MM.1S (cell line): ENCODE measurements around the gene RAPGEF4.

Source experiments
- DNase-seq: peaks from one replicate; pipeline ENCODE4 v3.0.0-alpha.2; 2015
- H2AFZ ChIP-seq: fragments of 300-600 bp; sonication (generic); 2 replicates; pipeline ENCODE4 v1.6.0; 2016; ENCODE audit warnings: antibody characterized with exemption, low read length
- H3F3A ChIP-seq: fragments of 300-600 bp; sonication (generic); 2 replicates; pipeline ENCODE4 v1.6.1; 2016; ENCODE audit warnings: mild to moderate bottlenecking, antibody characterized with exemption, low read length, moderate library complexity, mixed read lengths; ENCODE audit not compliant: insufficient read depth
- H3K27ac ChIP-seq: fragments of 300-600 bp; sonication (generic); 2 replicates; pipeline ENCODE4 v1.5.1; 2016; ENCODE audit warnings: mild to moderate bottlenecking, low read length
- H3K27me3 ChIP-seq: fragments of 300-600 bp; sonication (generic); replicated peaks from 2 replicates; pipeline ENCODE4 v1.6.0; 2016; ENCODE audit warnings: low read length; ENCODE audit not compliant: insufficient read depth
- H3K36me3 ChIP-seq: fragments of 300-600 bp; sonication (generic); replicated peaks from 2 replicates; pipeline ENCODE4 v1.6.1; 2016; ENCODE audit warnings: mild to moderate bottlenecking, low read length, mixed read lengths; ENCODE audit not compliant: insufficient read depth
- H3K4me1 ChIP-seq: fragments of 300-600 bp; sonication (generic); 2 replicates; pipeline ENCODE4 v1.6.1; 2016; ENCODE audit warnings: low read length, mixed read lengths
- H3K4me2 ChIP-seq: fragments of 300-600 bp; sonication (generic); 2 replicates; pipeline ENCODE4 v1.6.0; 2016; ENCODE audit warnings: low read depth, low read length
- H3K4me3 ChIP-seq: fragments of 300-600 bp; sonication (generic); 2 replicates; pipeline ENCODE4 v1.5.1; 2016; ENCODE audit warnings: low read length, mixed read lengths
- H3K79me2 ChIP-seq: fragments of 300-600 bp; sonication (generic); 2 replicates; pipeline ENCODE4 v1.6.1; 2016; ENCODE audit warnings: mixed run types, low read length, mixed read lengths
- H3K9ac ChIP-seq: fragments of 300-600 bp; sonication (generic); 2 replicates; pipeline ENCODE4 v1.6.1; 2016; ENCODE audit warnings: low read length, mixed read lengths
- H3K9me2 ChIP-seq: fragments of 300-600 bp; sonication (generic); replicated peaks from 2 replicates; pipeline ENCODE4 v1.6.1; 2016; ENCODE audit warnings: mild to moderate bottlenecking, low read length, mixed read lengths; ENCODE audit not compliant: insufficient read depth
- H3K9me3 ChIP-seq: fragments of 300-600 bp; sonication (generic); replicated peaks from 2 replicates; pipeline ENCODE4 v1.6.1; 2016; ENCODE audit warnings: mild to moderate bottlenecking, low read length, mixed read lengths; ENCODE audit not compliant: insufficient read depth
- H4K20me1 ChIP-seq: fragments of 300-600 bp; sonication (generic); 2 replicates; pipeline ENCODE4 v1.6.1; 2016; ENCODE audit warnings: mild to moderate bottlenecking, low read length, moderate library complexity, mixed read lengths; ENCODE audit not compliant: insufficient read depth
- CTCF ChIP-seq: fragments of 300-600 bp; sonication (generic); IDR thresholded peaks from 2 replicates; pipeline ENCODE4 v1.5.1; 2016; ENCODE audit warnings: antibody characterized with exemption, low read length, mixed read lengths
- EZH2 ChIP-seq: fragments of 300-600 bp; sonication (generic); optimal IDR thresholded peaks from 2 replicates; pipeline ENCODE3; 2017; ENCODE audit warnings: low read depth, mild to moderate bottlenecking, antibody characterized with exemption, low read length, mixed read lengths
- EZH2phosphoT487 ChIP-seq: fragments of 300-600 bp; sonication (generic); IDR thresholded peaks from 2 replicates; pipeline ENCODE4 v1.6.1; 2018; ENCODE audit warnings: antibody characterized with exemption, low read length

Gene RAPGEF4

DNA sequence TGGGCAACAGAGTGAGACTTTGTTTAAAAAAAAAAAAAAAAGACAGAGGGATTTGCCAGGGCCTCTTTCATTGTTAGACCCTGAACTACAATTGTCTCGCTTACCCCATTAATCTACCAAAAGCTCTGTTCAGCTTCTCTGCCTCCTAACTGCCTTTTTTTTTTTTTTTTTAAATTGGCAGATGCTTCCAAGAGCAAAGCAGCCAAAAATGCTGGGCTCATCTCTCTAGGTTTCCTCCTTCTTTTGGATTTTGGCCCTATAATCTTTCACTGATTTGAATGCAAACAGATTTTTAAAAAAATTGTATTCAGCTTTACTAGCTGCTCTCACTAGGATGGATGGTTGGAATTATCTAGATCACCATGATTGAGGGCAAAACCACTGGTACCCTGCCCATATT, 33.2 kb upstream of the RAPGEF4 start:
- H3K36me3 ChIP-seq, result no peaks in the 10 kb centered on the region
- no peak overlapping the region for H3K27ac ChIP-seq
- H3K9ac ChIP-seq, result no peak overlapping the region
- H3K4me2 ChIP-seq, result no peak overlapping the region
- H3K4me3 ChIP-seq, result no peak overlapping the region
- DNase-seq, result no peak
- no peaks in the 10 kb centered on the region for H3K9me3 ChIP-seq
- H3K4me1 ChIP-seq, result no peaks in the 10 kb centered on the region
- TF ChIP-seq CTCF (no peak), EZH2 (no peak), EZH2phosphoT487 (no peak)
- H3F3A ChIP-seq, result no peaks in the 10 kb centered on the region
- no peak overlapping the region for H2AFZ ChIP-seq
- no peaks in the 10 kb centered on the region for H4K20me1 ChIP-seq
- no peaks in the 10 kb centered on the region for H3K79me2 ChIP-seq
- H3K27me3 ChIP-seq, result no peaks in the 10 kb centered on the region
- no peaks in the 10 kb centered on the region for H3K9me2 ChIP-seq

DNA sequence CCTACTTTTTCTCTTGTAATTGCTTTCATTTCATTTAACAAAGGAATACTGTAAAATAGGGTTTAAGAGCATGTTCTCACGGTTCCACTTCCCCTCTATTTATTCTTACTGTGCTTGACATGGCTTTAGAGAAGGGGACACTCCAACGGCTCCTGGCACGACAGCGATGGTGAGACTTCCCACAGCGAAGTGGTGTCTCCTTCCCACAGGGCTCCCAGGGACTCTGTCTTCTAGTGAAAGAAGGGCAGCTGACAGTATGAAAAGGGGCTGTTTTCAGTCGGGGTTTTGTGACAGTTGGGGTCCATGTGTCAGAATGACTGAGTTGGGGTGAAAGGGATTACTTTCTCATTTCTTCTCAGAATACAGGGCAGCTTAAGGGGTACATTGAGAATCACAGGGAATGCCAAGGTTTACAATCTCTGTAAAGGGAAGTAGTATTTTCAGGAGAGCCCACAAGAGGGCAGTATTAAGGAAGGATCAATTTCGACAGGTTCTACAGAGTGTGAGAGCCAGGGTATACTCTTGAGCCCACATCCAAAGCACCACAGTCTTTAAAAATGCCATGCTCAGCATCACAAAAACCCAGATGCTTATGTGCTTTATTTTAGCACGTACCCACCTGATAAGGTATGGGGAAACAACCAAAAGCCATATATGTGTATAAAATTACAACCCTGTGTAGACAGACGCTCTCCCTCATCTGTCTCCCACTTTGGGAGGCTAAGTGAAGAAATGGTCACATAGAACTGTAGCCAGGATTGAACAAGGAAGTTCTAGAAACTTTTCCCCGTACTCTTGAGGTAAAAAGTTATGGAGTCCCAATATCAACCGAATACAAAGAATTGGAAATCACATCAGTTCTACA, 31.3 kb upstream of the RAPGEF4 start:
- Histone ChIP-seq H4K20me1 (no peaks in the 10 kb centered on the region), H3K27ac (no peak overlapping the region), H2AFZ (peak overlapping the region; percentile 66), H3F3A (no peaks in the 10 kb centered on the region), H3K79me2 (no peaks in the 10 kb centered on the region), H3K9ac (no peak overlapping the region), H3K9me3 (no peaks in the 10 kb centered on the region), H3K4me3 (peak overlapping the region; percentile 19; the same call in 1 of the 2 replicates), H3K36me3 (no peaks in the 10 kb centered on the region), H3K9me2 (no peaks in the 10 kb centered on the region), H3K4me1 (no peaks in the 10 kb centered on the region), H3K4me2 (peak overlapping the region; percentile 41; the same call in 1 of the 2 replicates), H3K27me3 (no peaks in the 10 kb centered on the region)
- TF ChIP-seq CTCF, result peak; percentile 61
- TF ChIP-seq EZH2phosphoT487, result no peak
- no peak for TF ChIP-seq EZH2
- DNase-seq, result peak; percentile 27

DNA sequence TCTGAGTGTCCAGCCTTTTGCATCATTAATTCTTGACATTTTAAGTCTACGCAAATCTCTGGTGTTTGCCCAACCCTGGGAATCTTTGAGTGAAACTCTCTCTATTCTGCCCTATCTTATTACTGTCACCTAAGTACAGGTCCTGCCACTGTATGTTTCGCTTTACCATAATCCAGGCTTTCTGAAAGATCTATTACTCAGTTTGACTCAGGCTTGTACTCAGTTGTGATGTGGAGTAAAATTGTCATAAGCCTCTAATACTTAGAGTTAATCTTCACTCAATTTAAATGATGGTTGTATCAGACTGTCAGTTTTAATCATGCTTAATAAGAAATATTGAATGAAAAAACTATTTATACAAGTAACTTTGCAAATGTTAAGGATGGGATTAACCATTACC, 30.3 kb upstream of the RAPGEF4 start:
- Histone ChIP-seq H3K79me2 (no peaks in the 10 kb centered on the region), H3K27ac (no peak overlapping the region), H3F3A (no peaks in the 10 kb centered on the region), H2AFZ (no peak overlapping the region), H3K9me3 (no peaks in the 10 kb centered on the region), H3K36me3 (no peaks in the 10 kb centered on the region), H3K9ac (no peak overlapping the region), H4K20me1 (no peaks in the 10 kb centered on the region), H3K4me3 (no peak overlapping the region), H3K9me2 (no peaks in the 10 kb centered on the region), H3K4me2 (no peak overlapping the region), H3K27me3 (no peaks in the 10 kb centered on the region), H3K4me1 (no peaks in the 10 kb centered on the region)
- no peak for DNase-seq
- TF ChIP-seq EZH2 (no peak), EZH2phosphoT487 (no peak), CTCF (no peak)
